ENCODE data around the gene YWHAG.

GRCh38 chr7:76302347-76303201 lies 56.2 kb downstream of the YWHAG start, which contains the start of gene HSPB1:
- TF ChIP-seq YY1 (IDR thresholded peaks at IDR 0.05; ENCODE audit: low read depth) = no peak; the same call in 1 of the 2 replicates
- no peak for TF ChIP-seq FOXM1 (IDR thresholded peaks at IDR 0.05; ENCODE audit: borderline replicate concordance, low read depth)
